Osteocyte (in vitro differentiated cells): Measurements from ENCODE around the gene BIRC6. TPM values are rescaled to one million over a fixed set of nuclear protein-coding genes. Genes with fewer than 3 reads are reported as not detected.
"Not testable (repeated sequence)": the region's sequence is repeated elsewhere in the genome, so short reads cannot be mapped to it uniquely, and the experiment has no call there.

ENCODE experiments used
- DNase-seq: peaks from one replicate; pipeline ENCODE4 v3.0.0; 2021; ENCODE audit warnings: mixed read lengths; ENCODE audit not compliant: unreplicated experiment; ENCODE audit errors: extremely low spot score
- H3K27ac Mint-ChIP-seq: one replicate; pipeline ENCODE4 v1.8.0; 2021; ENCODE audit warnings: mild to moderate bottlenecking, mixed read lengths; ENCODE audit not compliant: unreplicated experiment
- H3K27me3 Mint-ChIP-seq: one replicate; pipeline ENCODE4 v1.8.0; 2021; ENCODE audit warnings: mixed read lengths; ENCODE audit not compliant: unreplicated experiment
- H3K36me3 Mint-ChIP-seq: one replicate; pipeline ENCODE4 v1.8.0; 2021; ENCODE audit warnings: mixed read lengths; ENCODE audit not compliant: unreplicated experiment
- H3K4me1 Mint-ChIP-seq: one replicate; pipeline ENCODE4 v1.8.0; 2021; ENCODE audit warnings: mixed read lengths; ENCODE audit not compliant: unreplicated experiment
- H3K4me3 Mint-ChIP-seq: one replicate; pipeline ENCODE4 v1.8.0; 2021; ENCODE audit warnings: mild to moderate bottlenecking, moderate library complexity, mixed read lengths; ENCODE audit not compliant: unreplicated experiment
- H3K9me3 Mint-ChIP-seq: one replicate; pipeline ENCODE4 v1.8.0; 2021; ENCODE audit warnings: mixed read lengths; ENCODE audit not compliant: unreplicated experiment
- CTCF ChIP-seq: fragments of 200-600 bp; sonication (generic); IDR thresholded peaks from 2 replicates; pipeline ENCODE4 v1.5.0; 2021; ENCODE audit warnings: antibody characterized with exemption, mild to moderate bottlenecking, moderate library complexity
- total RNA-seq: library from RNA; stranded (reverse); gene quantifications from 2 replicates; pipeline ENCODE4 v1.2.1, GENCODE V29; 2021

The BIRC6 gene
- total RNA-seq, 1 donor from 2014 or later: 98.8 TPM

- Mint-ChIP-seq H3K36me3 (peaks cover 4% of the 10 kb centered on the region), H3K27ac (no peak overlapping the region), H3K27me3 (no peaks in the 10 kb centered on the region), H3K4me3 (no peak overlapping the region), H3K9me3 (no peaks in the 10 kb centered on the region), H3K4me1 (peaks cover 3% of the 10 kb centered on the region)
- TF ChIP-seq CTCF: no peak
- DNase-seq: peak; percentile 2
Measured at GRCh38 chr2:32330136-32330535, 26.7 kb upstream of the BIRC6 start.

GRCh38 chr2:32342801-32343200, 14.0 kb upstream of the BIRC6 start:
- no peaks in the 10 kb centered on the region for H3K27me3 Mint-ChIP-seq
- H3K27ac Mint-ChIP-seq: no peak overlapping the region
- DNase-seq: no peak
- no peaks in the 10 kb centered on the region for H3K9me3 Mint-ChIP-seq
- H3K4me3 Mint-ChIP-seq: no peak overlapping the region
- no peak for TF ChIP-seq CTCF
- no peaks in the 10 kb centered on the region for H3K4me1 Mint-ChIP-seq
- H3K36me3 Mint-ChIP-seq: no peaks in the 10 kb centered on the region

- H3K9me3 Mint-ChIP-seq, H3K4me1 Mint-ChIP-seq, H3K27ac Mint-ChIP-seq: not testable (repeated sequence)
Measured at GRCh38 chr2:32350797-32351196, 6.0 kb upstream of the BIRC6 start.

GRCh38 chr2:32355976-32356680, 695 bp upstream of the BIRC6 start:
- DNase-seq: no peak
- Mint-ChIP-seq H3K27me3 (no peaks in the 10 kb centered on the region), H3K4me3 (peak overlapping the region; percentile 92), H3K4me1 (peaks cover 35% of the 10 kb centered on the region), H3K27ac (peak overlapping the region; percentile 96), H3K9me3 (no peaks in the 10 kb centered on the region), H3K36me3 (no peaks in the 10 kb centered on the region)
- TF ChIP-seq CTCF: no peak

More at GRCh38 chr2:32350797-32351196, 6.0 kb upstream of the BIRC6 start:
- H3K4me3 Mint-ChIP-seq, H3K27me3 Mint-ChIP-seq, H3K36me3 Mint-ChIP-seq, DNase-seq: not testable (repeated sequence)

GRCh38 chr2:32357318-32358110, 691 bp downstream of the BIRC6 start:
- H3K27me3 Mint-ChIP-seq: no peaks in the 10 kb centered on the region
- H3K9me3 Mint-ChIP-seq: no peaks in the 10 kb centered on the region
- peak; percentile 86 for DNase-seq
- no peak for TF ChIP-seq CTCF
- peak overlapping the region; percentile 96 for H3K27ac Mint-ChIP-seq
- peaks cover 40% of the 10 kb centered on the region for H3K4me1 Mint-ChIP-seq
- no peaks in the 10 kb centered on the region for H3K36me3 Mint-ChIP-seq
- peak overlapping the region; percentile 92 for H3K4me3 Mint-ChIP-seq
